ENCODE measurements around the gene PSMD14. TPM values are rescaled to one million over a fixed set of nuclear protein-coding genes. Genes with fewer than 3 reads are reported as not detected.

The PSMD14 gene
- total RNA-seq, 1 experiment from 2014 or later: 83.7 TPM

- Histone ChIP-seq H2BK15ac (ENCODE audit: low read depth, low read length) (no peak overlapping the region), H2BK5ac (ENCODE audit: insufficient read length, low read length) (no peak overlapping the region), H2BK12ac (ENCODE audit: insufficient read length, low read depth, low read length) (no peak overlapping the region), H4K8ac (replicated peaks; ENCODE audit: insufficient read length, low read depth, low read length) (no peak overlapping the region), H4K20me1 (ENCODE audit: control insufficient read depth, insufficient read depth, insufficient read length) (no peaks in the 10 kb centered on the region), H2AFZ (ENCODE audit: low read length) (no peak overlapping the region), H3K79me2 (ENCODE audit: insufficient read depth, low read length) (no peaks in the 10 kb centered on the region), H3K18ac (ENCODE audit: insufficient read length, low read depth, low read length) (no peak overlapping the region), H2AK5ac (ENCODE audit: insufficient read length, low read length) (no peak overlapping the region), H3K27ac (ENCODE audit: insufficient read length, low read depth, low read length) (no peak overlapping the region), H3K79me1 (ENCODE audit: insufficient read depth, low read depth, low read length, poor library complexity, severe bottlenecking) (no peaks in the 10 kb centered on the region), H3K4ac (ENCODE audit: low read depth, low read length) (no peak overlapping the region), H3K56ac (ENCODE audit: insufficient read length, low read depth, low read length) (no peak overlapping the region), H3K14ac (ENCODE audit: insufficient read depth, low read length) (no peak overlapping the region), H3K4me1 (ENCODE audit: insufficient read depth, low read length) (no peaks in the 10 kb centered on the region), H3K27me3 (ENCODE audit: insufficient read depth, low read length) (peaks cover 98% of the 10 kb centered on the region), H3K23me2 (ENCODE audit: insufficient read length, low read depth, low read length, poor library complexity, severe bottlenecking) (peaks cover 9% of the 10 kb centered on the region), H3K9me3 (ENCODE audit: control insufficient read depth, low read depth, low read length) (no peaks in the 10 kb centered on the region), H4K91ac (ENCODE audit: insufficient read length, low read depth, low read length) (no peak overlapping the region), H3K9ac (ENCODE audit: extremely low read depth, insufficient read length, low read length) (no peak overlapping the region), H3T11ph (ENCODE audit: low read length) (no peak overlapping the region), H3K23ac (ENCODE audit: insufficient read length, low read depth, low read length) (no peak overlapping the region), H2BK120ac (ENCODE audit: low read depth, low read length, poor library complexity, severe bottlenecking) (no peak overlapping the region), H3K4me2 (ENCODE audit: insufficient read depth, insufficient read length, low read length) (no peak overlapping the region), H2BK20ac (ENCODE audit: low read depth, low read length, poor library complexity, severe bottlenecking) (no peak overlapping the region), H4K5ac (ENCODE audit: insufficient read length, low read depth, low read length) (no peak overlapping the region)
- H3K9me3 Mint-ChIP-seq: peaks cover 3 to 6% of the 10 kb centered on the region in 2 experiments; a peak in 3 of 5 replicates
- H3K36me3 Mint-ChIP-seq (ENCODE audit: insufficient read depth in 1 of 3, low read depth in 3 of 3): peaks cover 0 to 2% (median 0%) of the 10 kb centered on the region in 3 experiments; a peak in 1 of 7 replicates
- peak overlapping the region in 1 of 2 experiments; percentile 13; a peak in 1 of 5 replicates for H3K4me3 Mint-ChIP-seq
- DNase-seq: no peak
- H3K27me3 Mint-ChIP-seq (ENCODE audit: low read depth): peaks cover 98% of the 10 kb centered on the region
- H3K27ac Mint-ChIP-seq: no peak overlapping the region
- WGBS (ENCODE audit: extremely low coverage, insufficient read length, low lambda C conversion rate): no CpG with 5 or more reads among the region's 2 CpGs
- no peak for TF ChIP-seq CTCF (conservative IDR thresholded peaks at IDR 0.05)
- H3K4me1 Mint-ChIP-seq: peaks cover 33 to 56% of the 10 kb centered on the region in 2 experiments
These were observed 113.5 kb downstream of the PSMD14 start for GRCh38 chr2:161421686-161422085.
